Osteoblast (primary cell): ENCODE measurements around the gene CSK. TPM values are rescaled to one million over a fixed set of nuclear protein-coding genes. Genes with fewer than 3 reads are reported as not detected.

Experiments used
- DNase-seq: peaks from one replicate; pipeline ENCODE4 v3.0.0; 2011; ENCODE audit warnings: low spot score, mixed read lengths; ENCODE audit not compliant: insufficient read length; ENCODE audit errors: missing footprints
- H2AFZ ChIP-seq: 2 replicates; pipeline ENCODE4 v1.6.0; 2011; ENCODE audit warnings: mild to moderate bottlenecking, low read length
- H3K27ac ChIP-seq: 2 replicates; pipeline ENCODE4 v1.5.1; 2011; ENCODE audit warnings: mild to moderate bottlenecking, low read depth, low read length, moderate library complexity
- H3K27me3 ChIP-seq: 2 replicates; pipeline ENCODE4 v1.6.0; 2012; ENCODE audit warnings: mild to moderate bottlenecking, control low read depth, inconsistent platforms, low read length, moderate library complexity; ENCODE audit not compliant: insufficient read depth
- H3K36me3 ChIP-seq: 2 replicates; pipeline ENCODE4 v1.5.1; 2011; ENCODE audit warnings: mild to moderate bottlenecking, low read length, control low read depth, moderate library complexity; ENCODE audit not compliant: insufficient read depth
- H3K4me1 ChIP-seq: 2 replicates; pipeline ENCODE4 v1.5.1; 2011; ENCODE audit warnings: mild to moderate bottlenecking, low read length, control low read depth, moderate library complexity; ENCODE audit not compliant: insufficient read depth
- H3K4me2 ChIP-seq: 2 replicates; pipeline ENCODE4 v1.6.0; 2011; ENCODE audit warnings: mild to moderate bottlenecking, low read length; ENCODE audit not compliant: insufficient read depth
- H3K4me3 ChIP-seq: fragments of 200-600 bp; sonication (generic); 3 replicates; pipeline ENCODE4 v1.5.1; 2012; ENCODE audit warnings: mild to moderate bottlenecking, low read length, inconsistent platforms; ENCODE audit not compliant: insufficient read depth
- H3K79me2 ChIP-seq: 2 replicates; pipeline ENCODE4 v1.6.0; 2012; ENCODE audit warnings: mild to moderate bottlenecking, low read length, control low read depth, inconsistent platforms; ENCODE audit not compliant: insufficient read depth
- H3K9me3 ChIP-seq: 2 replicates; pipeline ENCODE4 v1.5.1; 2011; ENCODE audit warnings: low read depth, low read length, control low read depth
- H4K20me1 ChIP-seq: 2 replicates; pipeline ENCODE4 v1.6.0; 2012; ENCODE audit warnings: mild to moderate bottlenecking, low read length, control low read depth; ENCODE audit not compliant: insufficient read depth
- total RNA-seq: library from RNA; depleted of rRNA; stranded (reverse); fragments of >200 nt; gene quantifications from 2 replicates; pipeline ENCODE4 v1.2.3, GENCODE V29; 2012
- TF ChIP-seq, protein P1 (sequence below): IDR thresholded peaks from 2 replicates; pipeline ENCODE4 v1.5.1; 2011; ENCODE audit warnings: mild to moderate bottlenecking, low read depth, low read length, moderate library complexity; ENCODE audit errors: extremely low read depth

The CSK gene
- total RNA-seq, 1 donor, result 31.5 TPM

DNA sequence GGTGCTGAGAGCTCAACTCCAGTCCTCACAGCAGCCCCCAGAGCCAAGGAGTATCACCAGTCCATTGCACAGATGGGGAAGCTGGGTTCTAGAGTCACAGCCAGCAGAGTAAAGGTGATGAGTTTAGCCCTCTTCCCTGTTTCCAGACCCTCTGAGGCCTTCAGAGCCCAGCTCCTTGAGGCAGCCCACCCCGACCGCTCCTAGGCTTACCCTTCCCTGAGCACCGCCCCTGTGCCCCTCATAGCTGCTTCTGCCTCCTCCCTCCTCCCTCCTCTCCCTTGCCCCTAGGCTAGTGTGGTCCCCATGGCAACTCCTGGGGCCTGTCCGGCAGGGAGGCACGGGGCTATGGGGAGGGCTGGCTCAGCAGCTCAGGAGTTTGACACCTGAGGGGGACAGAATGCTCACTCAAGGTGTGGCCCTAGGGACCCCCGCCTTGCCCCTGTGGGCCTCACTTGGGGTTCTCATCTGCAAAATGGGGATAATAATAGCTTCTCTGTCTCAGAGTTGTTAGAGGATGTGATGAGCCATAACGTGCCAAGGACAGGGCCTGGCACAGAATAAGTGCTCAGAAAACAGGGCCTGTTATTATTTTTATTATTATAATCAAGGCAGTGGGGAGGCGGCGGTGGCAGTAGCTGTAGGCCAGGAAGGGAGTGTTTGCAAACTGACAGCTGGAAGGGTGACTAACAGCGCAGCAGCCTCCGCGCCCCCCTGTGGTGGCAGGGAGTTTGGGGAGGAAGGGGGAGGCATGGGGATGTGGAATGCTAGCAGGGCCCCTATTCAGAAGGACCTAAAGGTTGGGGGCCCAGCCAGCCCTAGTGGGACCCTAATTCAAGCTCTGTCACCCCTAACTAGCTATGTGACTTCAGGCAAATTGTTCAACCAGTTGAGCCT, 11.5 kb downstream of the CSK start:
- Histone ChIP-seq H3K4me1 (peaks cover 36% of the 10 kb centered on the region), H3K4me2 (no peak overlapping the region), H3K79me2 (peaks cover 96% of the 10 kb centered on the region), H3K9me3 (no peaks in the 10 kb centered on the region), H4K20me1 (peaks cover 69% of the 10 kb centered on the region), H3K27ac (peak overlapping the region; percentile 41), H3K36me3 (no peaks in the 10 kb centered on the region), H3K27me3 (no peaks in the 10 kb centered on the region), H2AFZ (no peak overlapping the region), H3K4me3 (no peak overlapping the region)
- TF ChIP-seq, protein P1, sequence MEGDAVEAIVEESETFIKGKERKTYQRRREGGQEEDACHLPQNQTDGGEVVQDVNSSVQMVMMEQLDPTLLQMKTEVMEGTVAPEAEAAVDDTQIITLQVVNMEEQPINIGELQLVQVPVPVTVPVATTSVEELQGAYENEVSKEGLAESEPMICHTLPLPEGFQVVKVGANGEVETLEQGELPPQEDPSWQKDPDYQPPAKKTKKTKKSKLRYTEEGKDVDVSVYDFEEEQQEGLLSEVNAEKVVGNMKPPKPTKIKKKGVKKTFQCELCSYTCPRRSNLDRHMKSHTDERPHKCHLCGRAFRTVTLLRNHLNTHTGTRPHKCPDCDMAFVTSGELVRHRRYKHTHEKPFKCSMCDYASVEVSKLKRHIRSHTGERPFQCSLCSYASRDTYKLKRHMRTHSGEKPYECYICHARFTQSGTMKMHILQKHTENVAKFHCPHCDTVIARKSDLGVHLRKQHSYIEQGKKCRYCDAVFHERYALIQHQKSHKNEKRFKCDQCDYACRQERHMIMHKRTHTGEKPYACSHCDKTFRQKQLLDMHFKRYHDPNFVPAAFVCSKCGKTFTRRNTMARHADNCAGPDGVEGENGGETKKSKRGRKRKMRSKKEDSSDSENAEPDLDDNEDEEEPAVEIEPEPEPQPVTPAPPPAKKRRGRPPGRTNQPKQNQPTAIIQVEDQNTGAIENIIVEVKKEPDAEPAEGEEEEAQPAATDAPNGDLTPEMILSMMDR, result peak; percentile 42
- DNase-seq, result peak; percentile 90

DNA sequence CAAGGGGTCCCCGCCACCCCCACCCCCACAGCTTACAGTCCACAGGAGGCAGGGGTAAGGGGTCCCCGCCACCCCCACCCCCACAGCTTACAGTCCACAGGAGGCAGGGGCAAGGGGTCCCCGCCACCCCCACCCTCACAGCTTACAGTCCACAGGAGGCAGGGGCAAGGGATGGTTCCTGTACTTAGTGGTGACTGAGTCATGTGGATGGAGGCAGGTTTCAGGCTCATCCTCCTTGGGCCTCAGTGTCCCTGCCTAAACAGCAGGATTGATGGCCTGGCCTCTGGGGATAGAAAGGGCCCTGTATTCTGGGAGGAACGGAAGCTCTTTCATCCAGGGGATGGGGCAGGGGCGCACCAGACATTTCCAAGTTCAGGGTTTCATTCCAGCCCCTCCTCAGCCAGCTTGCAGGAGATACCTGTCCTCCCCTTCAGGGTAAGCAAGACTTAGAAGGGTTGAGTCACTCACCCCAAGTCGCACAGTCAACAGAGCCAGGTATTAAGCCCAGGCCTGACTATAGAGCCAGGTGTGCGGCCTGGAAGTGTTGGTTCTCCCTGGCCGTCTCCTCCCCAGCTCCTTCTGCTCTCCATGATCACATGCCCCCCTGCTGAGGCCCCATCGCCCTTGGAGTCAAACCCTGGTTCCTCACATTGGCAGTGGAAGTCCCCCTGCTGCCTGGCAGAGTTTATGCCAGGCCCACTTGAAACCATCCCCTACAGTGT, 12.5 kb downstream of the CSK start:
- TF ChIP-seq, protein P1, result no peak
- H3K4me1 ChIP-seq, result peaks cover 26% of the 10 kb centered on the region
- no peaks in the 10 kb centered on the region for H3K27me3 ChIP-seq
- H3K27ac ChIP-seq, result no peak overlapping the region
- DNase-seq, result peak; percentile 36
- H3K79me2 ChIP-seq, result peaks cover 96% of the 10 kb centered on the region
- H3K9me3 ChIP-seq, result no peaks in the 10 kb centered on the region
- no peak overlapping the region for H3K4me2 ChIP-seq
- peaks cover 64% of the 10 kb centered on the region for H4K20me1 ChIP-seq
- peaks cover 4% of the 10 kb centered on the region for H3K36me3 ChIP-seq
- no peak overlapping the region for H3K4me3 ChIP-seq
- no peak overlapping the region for H2AFZ ChIP-seq

DNA sequence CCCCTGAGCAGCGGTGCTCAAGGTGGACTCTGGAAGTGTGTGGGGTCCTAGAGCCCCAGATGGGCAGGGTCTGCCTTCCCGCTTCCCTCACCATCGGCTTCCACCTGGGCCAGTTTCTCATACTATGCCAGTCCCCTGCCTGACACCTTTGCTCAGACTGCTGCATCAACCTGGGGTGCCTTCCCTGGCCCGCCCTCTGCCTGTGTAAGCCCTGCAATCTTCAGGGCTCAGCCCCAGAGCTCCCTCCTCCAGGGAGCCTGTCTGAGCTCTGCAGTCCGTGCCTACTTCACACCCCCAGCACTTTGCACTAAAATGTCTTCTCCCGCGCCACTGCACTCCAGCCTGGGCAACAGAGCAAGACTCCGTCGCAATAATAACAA, 13.1 kb downstream of the CSK start:
- no peak overlapping the region for H2AFZ ChIP-seq
- peaks cover 22% of the 10 kb centered on the region for H3K4me1 ChIP-seq
- H3K4me2 ChIP-seq, result no peak overlapping the region
- peaks cover 7% of the 10 kb centered on the region for H3K36me3 ChIP-seq
- no peak overlapping the region for H3K4me3 ChIP-seq
- peaks cover 64% of the 10 kb centered on the region for H4K20me1 ChIP-seq
- no peak for DNase-seq
- H3K27ac ChIP-seq, result no peak overlapping the region
- H3K79me2 ChIP-seq, result peaks cover 96% of the 10 kb centered on the region
- TF ChIP-seq, protein P1, result no peak
- H3K9me3 ChIP-seq, result no peaks in the 10 kb centered on the region
- H3K27me3 ChIP-seq, result no peaks in the 10 kb centered on the region

DNA sequence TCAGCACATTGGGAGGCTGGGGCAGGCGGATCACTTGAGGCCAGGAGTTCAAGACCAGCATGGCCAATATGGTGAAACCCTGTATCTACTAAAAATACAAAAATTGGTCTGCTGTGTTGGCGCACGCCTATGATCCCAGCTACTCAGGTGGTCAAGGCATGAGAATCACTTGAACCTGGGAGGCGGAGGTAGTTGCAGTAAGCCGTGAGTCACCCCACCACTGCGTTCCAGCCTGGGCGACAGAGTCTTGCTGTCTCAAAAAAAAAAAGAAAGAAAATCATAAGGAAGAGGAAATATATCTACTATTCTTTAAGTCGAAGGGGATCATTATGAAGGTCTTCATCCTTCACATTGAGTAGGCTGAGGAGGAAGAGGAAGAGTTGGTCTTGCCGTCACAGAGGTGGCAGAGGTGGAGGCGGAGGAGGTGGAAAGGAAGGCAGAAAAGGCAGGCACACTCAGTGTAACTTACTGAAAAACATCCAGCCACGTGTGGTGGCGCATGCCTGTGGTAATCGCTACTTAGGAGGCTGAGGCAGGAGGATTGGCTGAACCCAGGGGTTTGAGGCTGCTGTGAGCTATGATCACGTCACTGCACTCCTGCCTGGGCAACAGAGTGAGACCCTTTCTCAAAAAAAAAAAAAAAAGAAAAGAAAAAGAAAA, 14.2 kb downstream of the CSK start:
- Histone ChIP-seq H3K36me3 (peaks cover 15% of the 10 kb centered on the region), H3K79me2 (peaks cover 86% of the 10 kb centered on the region), H3K27me3 (no peaks in the 10 kb centered on the region), H3K4me1 (peaks cover 12% of the 10 kb centered on the region), H3K9me3 (no peaks in the 10 kb centered on the region), H3K27ac (no peak overlapping the region), H3K4me3 (no peak overlapping the region), H3K4me2 (no peak overlapping the region), H4K20me1 (peaks cover 67% of the 10 kb centered on the region), H2AFZ (no peak overlapping the region)
- TF ChIP-seq, protein P1, result no peak
- no peak for DNase-seq
